CD4-positive, alpha-beta T cell treated with Interleukin-4 for 4 hours (primary cell): ENCODE results near the gene OR11H6.
"Not testable (repeated sequence)": the region's sequence is repeated elsewhere in the genome, so short reads cannot be mapped to it uniquely, and the experiment has no call there.

Experiments
- DNase-seq: peaks from one replicate; pipeline ENCODE4 v3.0.0-alpha.2; 2020

The OR11H6 gene

GRCh38 chr14:20223410-20223809 is at the start of gene OR11H6:
OR11H6 (plus strand) TSS chr14:20223710; CDS start chr14:20223710, 0 bp downstream.
- no peak for DNase-seq

GRCh38 chr14:20174205-20174604 is 49.3 kb upstream of the OR11H6 start:
- DNase-seq, result not testable (repeated sequence)

- no peak for DNase-seq
Observed at GRCh38 chr14:20176330-20176729, 47.2 kb upstream of the OR11H6 start.

- no peak for DNase-seq
Observed at GRCh38 chr14:20177433-20177974, 46.0 kb upstream of the OR11H6 start.

GRCh38 chr14:20179218-20179617 is 44.3 kb upstream of the OR11H6 start:
- DNase-seq, result no peak

GRCh38 chr14:20179880-20180279 is 43.6 kb upstream of the OR11H6 start:
- DNase-seq, result no peak

- DNase-seq, result no peak
Observed at GRCh38 chr14:20180486-20180885, 43.0 kb upstream of the OR11H6 start.

GRCh38 chr14:20184181-20184580 is 39.3 kb upstream of the OR11H6 start:
- no peak for DNase-seq

- DNase-seq, result no peak
Observed at GRCh38 chr14:20190596-20190995, 32.9 kb upstream of the OR11H6 start, which contains the start of gene OR11G2. OR11G2 (plus strand) TSS chr14:20190896; CDS start chr14:20197438, 6,542 bp downstream.

GRCh38 chr14:20191396-20191795 is 32.1 kb upstream of the OR11H6 start:
- no peak for DNase-seq

GRCh38 chr14:20194101-20194500 is 29.4 kb upstream of the OR11H6 start:
- no peak for DNase-seq

- DNase-seq, result not testable (repeated sequence)
Observed at GRCh38 chr14:20195170-20195569, 28.3 kb upstream of the OR11H6 start.

GRCh38 chr14:20195911-20196310 is 27.6 kb upstream of the OR11H6 start:
- DNase-seq, result no peak

GRCh38 chr14:20197459-20197858 is 26.1 kb upstream of the OR11H6 start:
- DNase-seq, result no peak

GRCh38 chr14:20198991-20199390 is 24.5 kb upstream of the OR11H6 start:
- DNase-seq, result no peak

- DNase-seq, result no peak
Observed at GRCh38 chr14:20204721-20205120, 18.8 kb upstream of the OR11H6 start.

GRCh38 chr14:20209595-20209994 is 13.9 kb upstream of the OR11H6 start:
- no peak for DNase-seq

GRCh38 chr14:20212406-20212805 is 11.1 kb upstream of the OR11H6 start:
- not testable (repeated sequence) for DNase-seq

- DNase-seq, result no peak
Observed at GRCh38 chr14:20215196-20215595, 8.3 kb upstream of the OR11H6 start.

- DNase-seq, result no peak
Observed at GRCh38 chr14:20219033-20219432, 4.5 kb upstream of the OR11H6 start.

- no peak for DNase-seq
Observed at GRCh38 chr14:20228681-20229080, 5.2 kb downstream of the OR11H6 start, which contains the start of gene OR11H7. OR11H7 (plus strand) TSS chr14:20228981.

GRCh38 chr14:20235415-20235814 is 11.9 kb downstream of the OR11H6 start:
- not testable (repeated sequence) for DNase-seq

- no peak for DNase-seq
Observed at GRCh38 chr14:20247646-20248246, 24.2 kb downstream of the OR11H6 start.

GRCh38 chr14:20262642-20263128 is 39.2 kb downstream of the OR11H6 start:
- no peak for DNase-seq

- DNase-seq, result not testable (repeated sequence)
Observed at GRCh38 chr14:20264361-20264760, 40.9 kb downstream of the OR11H6 start.
